ENCODE results near the gene RPS3.

The RPS3 gene

DNA sequence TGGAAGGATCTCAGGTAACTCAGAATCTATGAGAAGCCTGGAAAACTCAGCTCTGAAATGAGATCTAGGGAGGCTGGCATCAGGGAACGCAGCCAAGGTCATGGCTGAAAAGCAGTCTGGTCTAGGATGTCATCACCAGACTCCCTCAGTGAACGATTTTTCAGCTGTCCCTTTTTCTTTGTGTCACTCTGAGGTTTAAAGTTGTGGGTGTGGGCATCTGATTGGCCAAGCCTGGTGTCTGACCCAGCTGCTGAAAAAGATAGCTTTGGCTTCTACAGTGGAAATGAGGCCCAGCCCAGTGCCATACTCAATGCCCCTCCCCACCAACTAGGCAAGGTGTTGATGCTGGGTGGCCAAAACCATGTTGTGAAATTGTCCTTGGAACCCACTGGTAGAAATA is 14.5 kb downstream of the RPS3 start:
- no peak for TF ChIP-seq CTCF (IDR thresholded peaks at IDR 0.05; ENCODE audit: control extremely low read depth, extremely low read depth, low read depth, missing control alignments)
- DNase-seq (ENCODE audit: extremely low spot score) = no peak
- CTCF ChIA-PET = interaction anchor here (0.7 to 3.3 kb wide), 7 partner anchors 8 to 135 kb away, joined by 3 to 10 read pairs (median 5); no protein-coding TSS in a partner anchor
- POLR2A ChIA-PET = interaction anchor here (0.7 kb wide), 1 partner anchor 104 kb away, joined by 3 read pairs; no protein-coding TSS in a partner anchor

DNA sequence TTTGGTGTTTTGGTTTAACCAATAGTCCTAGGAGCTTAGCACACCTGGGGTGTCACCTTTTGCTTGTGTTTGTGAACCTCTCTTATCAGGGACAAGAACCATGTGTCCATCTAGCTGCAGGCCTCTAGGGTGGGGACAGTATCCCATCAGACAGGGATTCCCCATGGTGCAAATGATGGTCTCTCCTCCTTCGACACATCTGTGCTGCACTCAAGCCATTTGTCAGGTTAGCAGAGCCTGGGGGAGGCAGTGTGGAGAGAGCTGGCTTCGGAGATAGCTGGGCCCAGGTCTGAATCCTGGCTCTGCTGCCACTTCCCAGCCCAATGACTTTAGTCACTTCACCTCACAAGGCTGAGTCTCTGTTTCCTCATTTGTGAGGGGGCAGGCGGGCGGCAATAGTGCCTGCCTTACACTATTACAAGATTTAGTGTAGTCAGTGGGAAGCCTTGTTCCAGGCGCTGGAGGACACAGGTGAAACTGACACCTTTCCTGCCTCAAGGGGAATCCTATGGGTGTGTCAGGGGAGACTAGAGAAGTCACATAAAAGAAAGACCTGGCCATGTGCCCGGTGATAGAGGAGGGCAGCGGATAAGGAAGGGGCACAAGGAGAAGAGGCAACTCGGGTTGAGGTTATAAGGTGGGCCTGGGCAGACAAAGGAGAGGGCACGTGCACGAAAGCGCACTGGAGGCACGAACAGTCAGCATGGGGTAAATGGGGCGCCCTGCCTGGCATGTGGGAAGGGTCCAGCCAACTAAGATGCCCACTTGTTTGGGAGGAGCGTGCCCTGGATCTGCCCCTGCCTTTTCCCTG is 21.1 kb downstream of the RPS3 start:
- CTCF ChIA-PET = interaction anchor here (0.8 to 6.5 kb wide), 3 partner anchors 9 to 24 kb away, joined by 3 to 28 read pairs (median 5); no protein-coding TSS in a partner anchor
- no peak for DNase-seq (ENCODE audit: extremely low spot score)
- TF ChIP-seq CTCF (IDR thresholded peaks at IDR 0.05; ENCODE audit: control extremely low read depth, extremely low read depth, low read depth, missing control alignments) = no peak
- POLR2A ChIA-PET = no interaction called here

DNA sequence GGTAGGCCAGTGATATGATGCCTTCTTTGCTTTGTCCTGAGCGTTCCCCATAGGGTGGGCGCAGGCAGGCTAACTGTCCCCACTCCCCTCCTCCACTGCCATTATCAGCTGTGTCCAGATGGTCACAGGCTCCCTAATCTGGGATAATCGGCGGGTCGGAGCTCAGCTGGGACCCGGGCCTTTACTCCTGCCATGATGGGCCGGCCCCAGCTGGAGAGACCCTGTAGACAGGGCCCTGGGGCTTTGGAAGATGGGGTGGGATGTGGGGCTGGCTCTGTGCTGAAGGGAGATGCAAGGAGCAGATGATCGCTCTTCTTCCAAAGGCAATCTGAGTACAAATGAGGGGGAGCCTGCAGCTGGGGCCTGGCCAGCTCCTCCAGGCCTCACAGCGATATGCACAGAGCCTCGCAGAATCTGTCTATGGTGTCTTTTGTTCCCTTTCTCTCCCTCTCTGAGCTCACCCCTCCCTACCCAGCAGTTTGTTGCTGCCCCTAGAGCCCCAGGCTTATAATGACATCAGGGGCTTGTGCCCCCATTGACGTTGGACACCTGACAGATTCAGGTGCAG is 21.8 kb downstream of the RPS3 start:
- CTCF ChIA-PET = interaction anchor here (6.5 kb wide), 1 partner anchor 14 kb away, joined by 28 read pairs; no protein-coding TSS in a partner anchor
- POLR2A ChIA-PET = no interaction called here
- TF ChIP-seq CTCF (IDR thresholded peaks at IDR 0.05; ENCODE audit: control extremely low read depth, extremely low read depth, low read depth, missing control alignments) = no peak

DNA sequence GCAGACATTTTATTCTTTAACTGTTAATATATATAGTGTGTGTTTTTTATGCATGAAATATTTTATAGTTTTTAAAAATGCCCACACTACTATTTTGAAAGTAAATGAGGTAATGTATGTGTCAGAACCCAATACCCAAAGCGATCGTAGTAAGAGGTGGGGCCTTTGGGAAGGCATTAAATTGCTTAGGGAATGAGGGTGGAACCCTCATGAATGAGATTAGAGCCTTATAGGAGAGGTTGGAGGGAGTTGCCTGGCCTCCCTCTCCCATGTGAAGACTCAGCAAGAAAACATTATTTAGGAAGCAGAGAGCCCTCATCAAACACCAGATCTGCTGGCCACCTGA is 22.6 kb downstream of the RPS3 start:
- DNase-seq (ENCODE audit: extremely low spot score) = no peak
- POLR2A ChIA-PET = no interaction called here
- CTCF ChIA-PET = interaction anchor here (1.1 to 6.5 kb wide), 2 partner anchors 8 to 15 kb away, joined by 3 to 28 read pairs; no protein-coding TSS in a partner anchor
- no peak for TF ChIP-seq CTCF (IDR thresholded peaks at IDR 0.05; ENCODE audit: control extremely low read depth, extremely low read depth, low read depth, missing control alignments)

More for the DNA sequence above, 21.8 kb downstream of the RPS3 start:
- DNase-seq (ENCODE audit: extremely low spot score) = no peak

GRCh38 chr11:75422248-75423231 is 23.2 kb downstream of the RPS3 start:
- ChIA-PET CTCF (interaction anchor here (0.5 to 2.9 kb wide), 8 partner anchors 9 to 152 kb away, joined by 3 to 9 read pairs (median 3); no protein-coding TSS in a partner anchor), POLR2A (interaction anchor here (1.0 kb wide), 1 partner anchor 21 kb away, joined by 3 read pairs; no protein-coding TSS in a partner anchor)
- TF ChIP-seq CTCF (IDR thresholded peaks at IDR 0.05; ENCODE audit: control extremely low read depth, extremely low read depth, low read depth, missing control alignments) = no peak
- DNase-seq (ENCODE audit: extremely low spot score) = no peak
